Testis (tissue), 3 donors: ENCODE measurements around the gene CNGB1. TPM values are rescaled to one million over a fixed set of nuclear protein-coding genes. Genes with fewer than 3 reads are reported as not detected.

ENCODE experiments used
- DNase-seq: peaks from one replicate; pipeline ENCODE4 v3.0.0-alpha.2; 2019
- H3K27ac ChIP-seq, 2 donors: fragments of 200-600 bp; sonication (generic); one replicate each; pipeline ENCODE4 v1.5.1; 2019
- H3K27me3 ChIP-seq: fragments of 200-600 bp; sonication (generic); one replicate; pipeline ENCODE4 v1.5.1; 2019
- H3K36me3 ChIP-seq: fragments of 200-600 bp; sonication (generic); one replicate; pipeline ENCODE4 v1.5.1; 2017; ENCODE audit warnings: low read depth; ENCODE audit errors: missing control alignments
- H3K4me1 ChIP-seq: fragments of 200-600 bp; sonication (generic); one replicate; pipeline ENCODE4 v1.5.1; 2019
- H3K4me3 ChIP-seq, 2 donors: fragments of 200-600 bp; sonication (generic); one replicate each; pipeline ENCODE4 v1.5.1; 2017 to 2019
- H3K9me3 ChIP-seq: fragments of 200-600 bp; sonication (generic); one replicate; pipeline ENCODE4 v1.5.1; 2017
- CTCF ChIP-seq, 3 experiments: fragments of 450-650 bp in 2 of 3; fragments of 200-600 bp in 1 of 3; sonication (generic) in 1 of 3; IDR thresholded peaks; one replicate each; pipeline ENCODE4 v1.5.1; 2016 to 2019; ENCODE audit warnings: antibody characterized with exemption in 3 of 3, mild to moderate bottlenecking in 2 of 3, moderate library complexity in 1 of 3
- POLR2A ChIP-seq: fragments of 450-650 bp; IDR thresholded peaks from one replicate; pipeline ENCODE4 v1.6.1; 2017; ENCODE audit warnings: antibody characterized with exemption, mild to moderate bottlenecking, moderate library complexity
- WGBS, 2 donors: methylation state at CpG; one replicate each; pipeline ENCODE4 v1.1.5; 2018; 5-methylcytosine and 5-hydroxymethylcytosine counted together
- intact Hi-C: fragments of 100-400 bp; cut with DNase I; formaldehyde crosslinking; loops from one replicate; pipeline ENCODE4 v1.15.1; 2023; ENCODE audit warnings: low total_unique reads
- polyA plus RNA-seq: library from polyadenylated mRNA; stranded (reverse); fragments of 350-450 nt; fragmentation: Illumina TruSeq; extraction: RNeasy Lipid Tissue Mini Kit (QIAGEN cat#74804); gene quantifications from one replicate; pipeline ENCODE4 v1.2.3, GENCODE V29; 2014; ENCODE audit warnings: low read depth, low replicate concordance; ENCODE audit not compliant: insufficient read depth
- total RNA-seq, 2 donors: library from RNA; depleted of rRNA; stranded (reverse); fragments of >200 nt; gene quantifications; one replicate each; pipeline ENCODE4 v1.2.3, GENCODE V29; 2016

Gene CNGB1
- total and polyA plus RNA-seq, 3 donors from 2014 or later = 0.76 to 1.2 (median 0.87) TPM

GRCh38 chr16:57971848-57972247 lies 920 bp upstream of the CNGB1 start:
- DNase-seq = no peak
- no peaks in the 10 kb centered on the region for H3K36me3 ChIP-seq
- H3K4me3 ChIP-seq = no peak overlapping the region
- 82 to 88% methylated on average over 1 of the region's 1 CpG for WGBS, 2 donors
- H3K9me3 ChIP-seq = no peaks in the 10 kb centered on the region
- intact Hi-C loops = no loop called here
- TF ChIP-seq CTCF (IDR thresholded peaks at IDR 0.05) = no peak
- TF ChIP-seq POLR2A = no peak
- peaks cover 6% of the 10 kb centered on the region for H3K4me1 ChIP-seq
- no peak overlapping the region for H3K27ac ChIP-seq
- H3K27me3 ChIP-seq = no peaks in the 10 kb centered on the region

- intact Hi-C loops = no loop called here
- no peak for DNase-seq
- no peak overlapping the region for H3K27ac ChIP-seq
- no peak for TF ChIP-seq CTCF (IDR thresholded peaks at IDR 0.05)
- no peak for TF ChIP-seq POLR2A
- no peak overlapping the region for H3K4me3 ChIP-seq
- H3K9me3 ChIP-seq = no peaks in the 10 kb centered on the region
- no peaks in the 10 kb centered on the region for H3K27me3 ChIP-seq
- H3K36me3 ChIP-seq = no peaks in the 10 kb centered on the region
- WGBS, 2 donors = 81 to 83% methylated on average over 13 of the region's 13 CpGs
- H3K4me1 ChIP-seq = no peaks in the 10 kb centered on the region
Measured at GRCh38 chr16:57970319-57970718, 609 bp downstream of the CNGB1 start.

GRCh38 chr16:57969451-57970123 lies 1.3 kb downstream of the CNGB1 start:
- Histone ChIP-seq H3K27me3 (no peaks in the 10 kb centered on the region), H3K36me3 (no peaks in the 10 kb centered on the region), H3K4me1 (no peaks in the 10 kb centered on the region), H3K27ac (no peak overlapping the region), H3K9me3 (no peaks in the 10 kb centered on the region), H3K4me3 (no peak overlapping the region)
- no peak for DNase-seq
- 74 to 80% methylated on average over 10 of the region's 10 CpGs for WGBS, 2 donors
- TF ChIP-seq CTCF (IDR thresholded peaks at IDR 0.05) (no peak), POLR2A (no peak)
- intact Hi-C loops = no loop called here

GRCh38 chr16:57967916-57968315 lies 3.0 kb downstream of the CNGB1 start:
- Histone ChIP-seq H3K4me3 (no peak overlapping the region), H3K36me3 (no peaks in the 10 kb centered on the region), H3K4me1 (no peaks in the 10 kb centered on the region), H3K27ac (no peak overlapping the region), H3K9me3 (no peaks in the 10 kb centered on the region), H3K27me3 (no peaks in the 10 kb centered on the region)
- DNase-seq = no peak
- intact Hi-C loops = no loop called here
- TF ChIP-seq POLR2A (no peak), CTCF (IDR thresholded peaks at IDR 0.05) (no peak)

- Histone ChIP-seq H3K36me3 (no peaks in the 10 kb centered on the region), H3K4me1 (no peaks in the 10 kb centered on the region), H3K4me3 (no peak overlapping the region), H3K9me3 (no peaks in the 10 kb centered on the region), H3K27ac (no peak overlapping the region), H3K27me3 (no peaks in the 10 kb centered on the region)
- no peak for DNase-seq
- intact Hi-C loops = no loop called here
- TF ChIP-seq CTCF (IDR thresholded peaks at IDR 0.05) (no peak), POLR2A (no peak)
- 86 to 91% methylated on average over 9 of the region's 9 CpGs for WGBS, 2 donors
Measured at GRCh38 chr16:57966986-57967385, 3.9 kb downstream of the CNGB1 start.
